IMR-90 (cell line): ENCODE data around the gene SCNN1B. TPM values are rescaled to one million over a fixed set of nuclear protein-coding genes. Genes with fewer than 3 reads are reported as not detected.

Source experiments
- ATAC-seq: fragments of 200-7000 bp; cut with Tn5 transposase; 2 replicates; pipeline ENCODE4 v1.9.1; 2020; ENCODE audit warnings: low read depth, mild to moderate bottlenecking, moderate library complexity
- BruUV-seq: library from RNA; stranded (reverse); fragments of 400-500 nt; replicated peaks from 2 replicates; lab custom pipeline; 2021; lab: Mats Ljungman, UMichigan
- CTCF ChIA-PET: fragments of 300-600 bp; formaldehyde crosslinking; extraction: SDS; loops from one replicate; lab custom pipeline; 2021; ENCODE audit warnings: antibody characterized with exemption; lab: Yijun Ruan, JAX
- POLR2A ChIA-PET: fragments of 300-600 bp; sonication (Branson Sonifier 250); formaldehyde crosslinking; loops from one replicate; lab custom pipeline; 2022; ENCODE audit warnings: antibody characterized with exemption; ENCODE audit not compliant: unreplicated experiment; lab: Charles Lee
- DNase-seq: peaks from one replicate; pipeline ENCODE4 v3.0.0; 2013
- H2AFZ ChIP-seq: replicated peaks from 2 replicates; pipeline ENCODE3; 2013; ENCODE audit warnings: low read length, mild to moderate bottlenecking; ENCODE audit not compliant: poor library complexity
- H2AK5ac ChIP-seq: 2 replicates; pipeline ENCODE4 v1.6.1; 2013; ENCODE audit warnings: low read depth, low read length, inconsistent platforms
- H2AK9ac ChIP-seq: replicated peaks from 2 replicates; pipeline ENCODE3; 2013; ENCODE audit warnings: mild to moderate bottlenecking, low read depth, low read length, moderate library complexity; ENCODE audit not compliant: poor library complexity
- H2BK120ac ChIP-seq: 2 replicates; pipeline ENCODE4 v1.6.1; 2013; ENCODE audit warnings: low read depth, low read length, inconsistent platforms
- H2BK15ac ChIP-seq: 3 replicates; pipeline ENCODE4 v1.6.1; 2013; ENCODE audit warnings: low read depth, low read length, inconsistent platforms
- H2BK20ac ChIP-seq: 2 replicates; pipeline ENCODE4 v1.6.1; 2013; ENCODE audit warnings: low read depth, mild to moderate bottlenecking, inconsistent platforms, low read length, moderate library complexity
- H2BK5ac ChIP-seq: 2 replicates; pipeline ENCODE4 v1.6.1; 2013; ENCODE audit warnings: mild to moderate bottlenecking, low read depth, low read length, inconsistent platforms; ENCODE audit not compliant: poor library complexity, severe bottlenecking
- H3K14ac ChIP-seq: replicated peaks from 2 replicates; pipeline ENCODE4 v1.6.1; 2013; ENCODE audit warnings: low read depth, low read length, inconsistent platforms
- H3K18ac ChIP-seq: 2 replicates; pipeline ENCODE4 v1.6.1; 2013; ENCODE audit warnings: low read depth, low read length, control low read depth
- H3K23ac ChIP-seq: 2 replicates; pipeline ENCODE4 v1.6.1; 2013; ENCODE audit warnings: low read depth, low read length, inconsistent platforms
- H3K27ac ChIP-seq: 2 replicates; pipeline ENCODE4 v1.5.1; 2013; ENCODE audit warnings: mild to moderate bottlenecking, control low read depth, low read length; ENCODE audit not compliant: insufficient read depth
- H3K27me3 ChIP-seq: 2 replicates; pipeline ENCODE4 v1.6.1; 2013; ENCODE audit warnings: low read length; ENCODE audit not compliant: control insufficient read depth, insufficient read depth
- H3K36me3 ChIP-seq: 2 replicates; pipeline ENCODE4 v1.6.1; 2013; ENCODE audit warnings: low read length, mixed read lengths; ENCODE audit not compliant: control insufficient read depth, insufficient read depth
- H3K4ac ChIP-seq: 2 replicates; pipeline ENCODE4 v1.6.1; 2013; ENCODE audit warnings: low read depth, low read length, inconsistent platforms
- H3K4me1 ChIP-seq: 2 replicates; pipeline ENCODE4 v1.6.1; 2013; ENCODE audit warnings: low read length, mixed read lengths; ENCODE audit not compliant: control insufficient read depth, insufficient read depth
- H3K4me2 ChIP-seq: 2 replicates; pipeline ENCODE4 v1.6.1; 2013; ENCODE audit warnings: low read depth, mild to moderate bottlenecking, control low read depth, low read length, moderate library complexity
- H3K4me3 ChIP-seq: 2 replicates; pipeline ENCODE4 v1.5.1; 2013; ENCODE audit warnings: low read depth, mild to moderate bottlenecking, control low read depth, low read length, moderate library complexity; ENCODE audit not compliant: insufficient read depth
- H3K56ac ChIP-seq: 2 replicates; pipeline ENCODE4 v1.6.1; 2013; ENCODE audit warnings: low read length, inconsistent platforms; ENCODE audit not compliant: insufficient read depth; ENCODE audit errors: extremely low read depth
- H3K79me1 ChIP-seq, 2 experiments: 2 replicates each; pipeline ENCODE4 v1.6.1; 2013; ENCODE audit warnings: low read length in 2 of 2, inconsistent platforms in 1 of 2, low read depth in 1 of 2
- H3K9ac ChIP-seq: 2 replicates; pipeline ENCODE4 v1.6.1; 2013; ENCODE audit warnings: low read depth, low read length, control low read depth
- H3K9me1 ChIP-seq: 2 replicates; pipeline ENCODE4 v1.6.1; 2013; ENCODE audit warnings: low read length, inconsistent platforms; ENCODE audit not compliant: insufficient read depth
- H3K9me3 ChIP-seq: 2 replicates; pipeline ENCODE4 v1.6.1; 2013; ENCODE audit warnings: low read length; ENCODE audit not compliant: control insufficient read depth, insufficient read depth
- H4K20me1 ChIP-seq: 2 replicates; pipeline ENCODE4 v1.6.1; 2013; ENCODE audit warnings: low read length, inconsistent platforms; ENCODE audit not compliant: insufficient read depth
- H4K5ac ChIP-seq: 2 replicates; pipeline ENCODE4 v1.6.1; 2013; ENCODE audit warnings: mild to moderate bottlenecking, low read depth, low read length, control low read depth
- H4K8ac ChIP-seq, 2 experiments: 2 replicates each; pipeline ENCODE4 v1.6.1; 2013; ENCODE audit warnings: low read depth in 2 of 2, low read length in 2 of 2, control low read depth in 1 of 2, inconsistent platforms in 1 of 2
- H4K91ac ChIP-seq: 2 replicates; pipeline ENCODE4 v1.6.1; 2013; ENCODE audit warnings: low read depth, low read length, inconsistent platforms; ENCODE audit not compliant: insufficient read depth
- BHLHE40 ChIP-seq: fragments of 150-350 bp; IDR thresholded peaks from 2 replicates; pipeline ENCODE4 v1.6.1; 2016; ENCODE audit warnings: mild to moderate bottlenecking, low read depth, low read length
- FOS ChIP-seq: fragments of 150-350 bp; IDR thresholded peaks from 2 replicates; pipeline ENCODE4 v1.6.1; 2016; ENCODE audit warnings: low read depth, low read length
- MAFK ChIP-seq: IDR thresholded peaks from 2 replicates; pipeline ENCODE4 v1.6.1; 2012; ENCODE audit warnings: low read depth, low read length, improper control_type of control experiment
- MXI1 ChIP-seq: IDR thresholded peaks from 2 replicates; pipeline ENCODE4 v1.6.1; 2012; ENCODE audit warnings: low read depth, mild to moderate bottlenecking, low read length, moderate library complexity, borderline replicate concordance
- RCOR1 ChIP-seq: IDR thresholded peaks from 2 replicates; pipeline ENCODE4 v1.6.1; 2012; ENCODE audit warnings: mild to moderate bottlenecking, low read length, improper control_type of control experiment; ENCODE audit not compliant: insufficient replicate concordance
- WGBS, 2 experiments: methylation state at CpG; one replicate each; pipeline versions ENCODE4 v1.1.5 to v1.1.7; 2013; ENCODE audit warnings: missing lambda C conversion rate in 2 of 2; ENCODE audit not compliant: insufficient read length in 1 of 2; ENCODE audit errors: extremely low coverage in 2 of 2; 5-methylcytosine and 5-hydroxymethylcytosine counted together
- dilution Hi-C: fragments of 300-500 bp; cut with HindIII; formaldehyde crosslinking; loops from one replicate; pipeline ENCODE4 v1.14.3; 2018; ENCODE audit warnings: low sequenced_read_pairs; ENCODE audit not compliant: unreplicated experiment
- in situ Hi-C: fragments of 300-500 bp; cut with MboI; formaldehyde crosslinking; loops from 3 replicates; pipeline ENCODE4 v1.14.3; 2019; ENCODE audit warnings: low sequenced_read_pairs, inconsistent platforms, mixed read lengths
- intact Hi-C: fragments of 100-400 bp; cut with micrococcal nuclease; formaldehyde crosslinking; loops from 2 replicates; pipeline ENCODE4 v1.10.0; 2022
- polyA plus RNA-seq, 3 experiments: library from polyadenylated mRNA; depleted of rRNA; stranded (reverse); fragments of >200 nt; gene quantifications; 2 replicates each; pipeline ENCODE4 v1.2.3, GENCODE V29; 2012; ENCODE audit warnings: low replicate concordance in 1 of 3
- total RNA-seq: library from RNA; depleted of rRNA; stranded (reverse); fragments of >200 nt; gene quantifications from 2 replicates; pipeline ENCODE4 v1.2.3, GENCODE V29; 2012

SCNN1B gene
- total and polyA plus RNA-seq, 2 of the 4 experiments (the other 2 are of a cell fraction) = not detected

GRCh38 chr16:23306199-23307100, 4.3 kb downstream of the SCNN1B start:
- dilution Hi-C loops = no loop called here
- Histone ChIP-seq H3K79me1 (no peaks in the 10 kb centered on the region), H3K4me1 (no peaks in the 10 kb centered on the region), H3K27ac (no peak overlapping the region), H3K4me3 (no peak overlapping the region), H2AK5ac (no peak overlapping the region), H3K36me3 (no peaks in the 10 kb centered on the region), H3K14ac (no peak overlapping the region), H2BK120ac (no peak overlapping the region), H2BK5ac (no peak overlapping the region), H3K9ac (no peak overlapping the region), H3K23ac (no peak overlapping the region), H4K91ac (no peak overlapping the region), H2BK15ac (no peak overlapping the region), H4K20me1 (no peaks in the 10 kb centered on the region), H3K4ac (no peak overlapping the region), H3K18ac (no peak overlapping the region), H3K27me3 (peaks cover 17% of the 10 kb centered on the region), H4K8ac (no peak overlapping the region), H3K9me1 (no peaks in the 10 kb centered on the region), H3K9me3 (no peaks in the 10 kb centered on the region), H2BK20ac (no peak overlapping the region), H2AK9ac (no peak overlapping the region), H3K4me2 (no peak overlapping the region), H4K5ac (no peak overlapping the region), H2AFZ (no peak overlapping the region), H3K56ac (no peak overlapping the region)
- CTCF ChIA-PET = no interaction called here
- no peak for TF ChIP-seq BHLHE40
- no peak for TF ChIP-seq FOS
- no peak for TF ChIP-seq RCOR1
- no peak for TF ChIP-seq MAFK
- no peak for TF ChIP-seq MXI1
- intact Hi-C loops = no loop called here
- ATAC-seq (no peak), DNase-seq (no peak)
- no TSS peak for BruUV-seq
- in situ Hi-C loops = no loop called here
- 0% methylated on average over 2 of the region's 7 CpGs; no CpG with 5 or more reads in 1 of the 2 experiments for WGBS, 2 experiments
- POLR2A ChIA-PET = no interaction called here
